IPS-11a (cell line): ENCODE data around the gene COPE.

Experiments used
- H3K4me3 ChIP-seq: one replicate; pipeline ENCODE4 v1.5.1; 2013; ENCODE audit warnings: low read depth, low read length, control low read depth

COPE gene

DNA sequence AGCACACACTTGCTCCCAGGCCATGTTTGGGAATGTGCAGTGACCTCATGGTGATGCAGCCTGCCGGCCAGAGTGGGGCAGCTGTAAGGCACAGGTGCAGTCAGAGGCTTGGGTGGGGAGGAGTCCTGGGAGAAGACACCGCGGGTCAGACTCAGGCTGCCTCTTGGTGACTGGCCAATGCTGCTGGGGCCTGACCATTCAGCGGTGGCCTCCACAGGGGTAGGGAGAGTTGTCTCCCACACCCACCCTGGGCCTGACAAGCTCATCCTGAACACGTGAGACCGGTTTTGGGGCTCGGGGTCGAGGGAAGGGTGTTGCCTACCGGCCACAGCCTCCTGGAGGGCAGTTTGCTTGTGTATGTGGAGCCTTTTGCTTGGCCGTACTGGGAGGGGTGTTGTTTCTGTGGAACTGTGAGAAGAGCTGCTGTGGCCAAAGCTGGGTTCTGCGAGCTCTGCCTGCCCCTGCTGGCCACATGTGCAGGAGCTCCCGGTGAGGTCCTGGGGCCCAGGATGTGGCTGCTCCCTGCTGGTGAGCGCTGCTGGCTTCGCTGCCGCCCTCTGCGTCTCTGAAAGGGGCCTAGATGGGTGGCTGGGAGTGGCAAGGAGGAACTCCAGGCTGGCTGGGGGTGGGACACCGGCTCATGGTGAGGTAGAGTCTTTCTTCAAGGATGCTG, 65.3 kb downstream of the COPE start:
- no peak overlapping the region for H3K4me3 ChIP-seq

DNA sequence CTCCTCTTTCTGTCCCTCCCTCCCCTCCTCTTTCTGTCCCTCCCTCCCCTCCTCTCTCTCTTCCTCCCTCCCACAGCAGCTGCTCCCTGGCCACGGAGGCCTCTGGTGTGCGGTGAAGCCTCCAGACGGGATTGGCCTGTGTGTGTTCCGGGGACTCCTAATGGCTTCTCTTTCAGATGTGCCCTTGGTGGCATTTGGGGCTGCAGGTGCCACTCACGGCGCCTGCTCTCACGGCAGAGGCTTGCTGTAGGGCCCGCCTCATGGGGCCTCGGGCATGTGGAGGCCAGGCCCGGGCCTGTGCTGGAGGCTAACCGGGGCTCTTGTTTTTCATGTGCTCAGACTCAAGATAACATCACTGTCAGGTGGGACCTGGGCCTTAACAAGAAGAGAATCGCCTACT, 66.5 kb downstream of the COPE start:
- no peak overlapping the region for H3K4me3 ChIP-seq

DNA sequence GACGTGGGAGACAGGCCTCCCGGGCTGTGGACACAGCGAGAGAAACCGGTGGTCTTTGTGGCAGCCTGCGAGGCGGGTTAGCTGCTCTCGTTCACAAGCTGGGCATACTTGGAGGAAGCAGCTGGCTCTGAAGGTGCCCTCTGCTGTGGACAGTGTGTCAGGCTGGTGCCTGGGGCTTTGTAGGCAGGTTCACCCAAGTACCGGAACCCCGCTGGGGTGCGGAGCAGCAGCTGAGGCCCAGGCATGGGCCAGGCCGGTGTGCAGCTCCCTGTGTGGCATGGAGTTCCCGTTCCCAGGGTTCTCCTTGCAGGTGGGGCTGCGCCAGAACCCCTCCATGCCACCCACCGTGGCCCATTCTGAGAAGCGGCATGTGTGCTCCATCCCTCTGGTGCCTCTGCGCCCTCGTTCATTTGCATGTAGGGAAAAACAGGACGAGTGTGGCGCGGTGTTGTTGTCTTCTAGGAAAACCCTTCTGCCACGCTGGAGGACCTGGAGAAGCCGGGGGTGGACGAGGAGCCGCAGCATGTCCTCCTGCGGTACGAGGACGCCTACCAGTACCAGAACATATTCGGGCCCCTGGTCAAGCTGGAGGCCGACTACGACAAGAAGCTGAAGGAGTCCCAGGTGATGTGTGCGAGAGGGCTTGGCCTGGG, 67.4 kb downstream of the COPE start:
- no peak overlapping the region for H3K4me3 ChIP-seq

DNA sequence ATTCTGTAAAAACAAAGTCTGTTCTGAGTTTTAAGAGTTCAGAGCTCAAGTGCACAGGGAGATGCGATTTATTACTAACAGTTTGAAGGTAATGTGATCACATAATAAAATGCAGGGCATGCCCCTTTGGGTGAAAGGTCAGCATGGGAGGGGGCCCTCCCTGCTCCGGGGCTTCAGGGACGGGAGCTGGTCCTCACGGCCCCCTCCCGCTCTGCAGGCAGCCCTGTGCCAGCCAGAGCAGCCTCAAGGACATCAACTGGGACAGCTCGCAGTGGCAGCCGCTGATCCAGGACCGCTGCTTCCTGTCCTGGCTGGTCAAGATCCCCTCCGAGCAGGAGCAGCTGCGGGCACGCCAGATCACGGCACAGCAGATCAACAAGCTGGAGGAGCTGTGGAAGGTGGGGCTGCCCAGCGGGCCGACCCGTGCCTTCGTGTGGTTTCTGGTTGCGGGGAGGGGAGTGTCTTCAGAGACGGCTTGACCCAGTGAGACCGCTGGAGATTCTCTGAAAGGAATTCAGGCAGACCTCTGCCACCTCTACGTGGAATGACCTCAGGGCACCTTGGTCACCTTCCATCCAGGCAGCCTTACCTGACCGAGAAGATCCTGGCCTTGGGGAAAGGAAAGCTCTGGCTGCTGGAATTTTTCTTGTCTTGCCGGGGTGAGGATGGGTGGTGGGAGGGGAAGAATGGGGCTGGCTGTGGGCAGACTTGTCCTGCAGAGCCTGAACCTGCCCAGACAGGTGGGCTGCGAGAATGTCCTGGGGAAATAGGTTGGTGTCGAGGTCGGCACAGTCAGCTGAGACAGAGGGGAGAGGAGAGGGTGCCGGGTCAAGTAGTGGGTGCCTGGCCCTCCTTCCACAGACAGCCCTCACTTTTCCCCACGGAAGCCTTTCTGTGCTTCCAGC, 68.5 kb downstream of the COPE start:
- H3K4me3 ChIP-seq, result no peak overlapping the region

DNA sequence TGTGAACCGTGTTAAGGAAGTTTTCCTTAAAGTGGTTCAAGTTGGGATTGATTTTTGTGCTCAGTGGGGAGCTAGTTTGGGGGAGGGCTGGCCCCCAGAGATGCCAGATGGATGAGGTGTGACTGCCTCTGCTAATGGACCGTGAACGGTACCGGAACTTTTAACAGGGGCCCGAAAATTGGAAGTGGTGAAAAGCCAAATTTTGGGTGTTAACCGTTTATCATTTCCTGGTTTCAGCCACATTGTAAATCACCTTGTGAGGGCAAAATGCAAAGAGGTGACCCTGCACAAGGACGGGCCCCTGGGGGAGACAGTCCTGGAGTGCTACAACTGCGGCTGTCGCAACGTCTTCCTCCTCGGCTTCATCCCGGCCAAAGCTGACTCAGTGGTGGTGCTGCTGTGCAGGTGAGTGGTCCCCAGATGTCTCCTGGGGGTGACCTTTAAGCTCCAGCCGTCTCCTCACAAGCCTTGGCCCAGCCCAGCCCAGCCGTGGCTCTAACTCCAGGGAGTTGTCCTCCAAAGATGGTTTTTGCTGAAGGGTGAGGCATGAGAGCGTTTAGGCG, 69.3 kb downstream of the COPE start:
- H3K4me3 ChIP-seq, result no peak overlapping the region
